ENCODE results near the gene TARBP1.

DNA sequence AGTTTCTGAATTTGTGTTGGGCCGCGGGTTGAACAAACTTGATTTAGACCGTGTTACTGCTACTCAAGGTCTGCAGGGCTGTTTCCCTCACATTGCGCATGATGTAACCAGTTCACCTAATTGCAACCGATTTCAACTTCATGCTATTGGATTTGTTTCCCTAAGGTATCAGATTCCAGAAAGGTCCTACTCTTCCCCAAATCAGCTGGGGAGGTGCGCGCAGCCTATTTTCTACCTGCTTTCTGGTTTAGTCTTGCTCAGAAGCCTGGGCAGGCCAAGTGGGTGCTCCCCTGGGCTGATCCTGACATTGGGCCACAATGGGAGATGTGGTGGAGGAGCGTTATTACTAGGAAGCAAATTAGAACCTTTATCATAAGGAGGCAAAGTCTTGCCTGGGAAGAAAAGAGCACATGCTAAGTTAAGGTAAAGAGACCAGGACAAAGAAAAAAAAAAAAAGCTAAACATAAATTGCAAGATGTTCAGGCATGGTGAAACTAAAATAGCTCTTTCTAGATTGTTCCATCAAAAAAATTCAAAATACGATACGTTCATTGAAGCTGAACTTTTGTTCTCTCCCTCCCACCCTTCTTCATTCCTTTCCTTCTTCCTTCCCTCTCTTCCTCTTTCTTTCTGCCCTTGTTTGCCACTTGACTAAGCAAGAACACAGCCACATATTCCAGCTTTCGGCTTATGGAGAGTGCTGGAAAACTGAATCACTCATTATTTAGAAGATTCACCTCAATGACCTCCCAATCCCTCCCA lies 28.8 kb upstream of the TARBP1 start:
- TF ChIP-seq CTCF (IDR thresholded peaks at IDR 0.05) (no peak), POLR2A (IDR thresholded peaks at IDR 0.05) (no peak)

Data from uterus (tissue), 2 donors.